GM23338 (cell line): ENCODE data around the gene GRIK4. TPM values are rescaled to one million over a fixed set of nuclear protein-coding genes. Genes with fewer than 3 reads are reported as not detected.

Source experiments
- ATAC-seq: fragments of 200-7000 bp; cut with Tn5 transposase; 3 replicates; pipeline ENCODE4 v1.9.1; 2020
- DNase-seq: peaks from one replicate; pipeline ENCODE4 v3.0.0-alpha.2; 2015; ENCODE audit warnings: low spot score
- H2AFZ ChIP-seq: fragments of 200-600 bp; sonication (generic); 2 replicates; pipeline ENCODE4 v1.8.0; 2016; ENCODE audit warnings: antibody characterized with exemption, mild to moderate bottlenecking, moderate library complexity
- H3F3A ChIP-seq: fragments of 200-600 bp; sonication (generic); replicated peaks from 2 replicates; pipeline ENCODE4 v1.8.0; 2017; ENCODE audit warnings: antibody characterized with exemption, mixed run types, low read depth
- H3K27ac ChIP-seq: fragments of 200-600 bp; sonication (generic); 2 replicates; pipeline ENCODE4 v1.6.1; 2016; ENCODE audit warnings: low read depth
- H3K27me3 ChIP-seq: fragments of 200-600 bp; sonication (generic); 2 replicates; pipeline ENCODE4 v1.8.0; 2016; ENCODE audit warnings: mild to moderate bottlenecking, mixed run types, moderate library complexity; ENCODE audit not compliant: insufficient read depth
- H3K36me3 ChIP-seq: fragments of 200-600 bp; sonication (generic); 2 replicates; pipeline ENCODE4 v1.8.0; 2016; ENCODE audit warnings: mild to moderate bottlenecking; ENCODE audit not compliant: insufficient read depth
- H3K4me1 ChIP-seq: fragments of 200-600 bp; sonication (generic); 2 replicates; pipeline ENCODE4 v1.8.0; 2016; ENCODE audit warnings: mild to moderate bottlenecking, moderate library complexity; ENCODE audit not compliant: insufficient read depth
- H3K4me2 ChIP-seq: fragments of 200-600 bp; sonication (generic); 2 replicates; pipeline ENCODE4 v1.7.1; 2017; ENCODE audit warnings: mixed run types
- H3K4me3 ChIP-seq: fragments of 200-600 bp; sonication (generic); 2 replicates; pipeline ENCODE4 v1.6.1; 2016; ENCODE audit warnings: mixed run types
- H3K79me2 ChIP-seq: fragments of 200-600 bp; sonication (generic); replicated peaks from 2 replicates; pipeline ENCODE4 v1.8.0; 2017; ENCODE audit warnings: mild to moderate bottlenecking; ENCODE audit not compliant: insufficient read depth
- H3K9me2 ChIP-seq: fragments of 200-600 bp; sonication (generic); 2 replicates; pipeline ENCODE4 v1.8.0; 2017; ENCODE audit not compliant: insufficient read depth
- H4K20me1 ChIP-seq: fragments of 200-600 bp; sonication (generic); replicated peaks from 2 replicates; pipeline ENCODE4 v1.8.0; 2017; ENCODE audit warnings: mild to moderate bottlenecking; ENCODE audit not compliant: insufficient read depth
- H3K27ac Mint-ChIP-seq: 2 replicates; pipeline ENCODE4 v1.8.0; 2020; ENCODE audit warnings: inconsistent platforms, mild to moderate bottlenecking, moderate library complexity, mixed read lengths
- H3K27me3 Mint-ChIP-seq: 3 replicates; pipeline ENCODE4 v1.8.0; 2022; ENCODE audit warnings: low read depth, mild to moderate bottlenecking, moderate library complexity, mixed read lengths, inconsistent platforms; ENCODE audit not compliant: insufficient read depth, poor library complexity
- H3K36me3 Mint-ChIP-seq: 3 replicates; pipeline ENCODE4 v1.8.0; 2021; ENCODE audit warnings: low read depth, mild to moderate bottlenecking, inconsistent platforms, moderate library complexity, mixed read lengths
- H3K4me1 Mint-ChIP-seq: 3 replicates; pipeline ENCODE4 v1.8.0; 2020; ENCODE audit warnings: mild to moderate bottlenecking, inconsistent platforms, mixed read lengths
- H3K4me3 Mint-ChIP-seq: 3 replicates; pipeline ENCODE4 v1.8.0; 2021; ENCODE audit warnings: moderate library complexity, mild to moderate bottlenecking, inconsistent platforms, mixed read lengths
- H3K9me3 Mint-ChIP-seq: 3 replicates; pipeline ENCODE4 v1.8.0; 2020; ENCODE audit warnings: moderate library complexity, mild to moderate bottlenecking, inconsistent platforms, mixed read lengths
- CTCF ChIP-seq, 2 experiments: fragments of 200-600 bp in 1 of 2; sonication (generic) in 1 of 2; conservative IDR thresholded peaks; 2 replicates each; pipeline versions ENCODE4 v1.5.1 to v1.6.1; 2016 to 2017; ENCODE audit warnings: antibody characterized with exemption in 2 of 2, low read depth in 2 of 2, mild to moderate bottlenecking in 2 of 2, moderate library complexity in 1 of 2
- EZH2 ChIP-seq: fragments of 200-600 bp; sonication (generic); IDR thresholded peaks from one replicate; pipeline ENCODE4 v1.8.0; 2017; ENCODE audit warnings: antibody characterized with exemption, mild to moderate bottlenecking, low read depth; ENCODE audit not compliant: unreplicated experiment
- EZH2phosphoT487 ChIP-seq: fragments of 200-600 bp; sonication (generic); IDR thresholded peaks from one replicate; pipeline ENCODE4 v1.8.1; 2018; ENCODE audit warnings: antibody characterized with exemption; ENCODE audit not compliant: unreplicated experiment
- JUNB ChIP-seq: IDR thresholded peaks from one replicate; pipeline ENCODE4 v1.6.1; 2016; ENCODE audit warnings: antibody characterized with exemption; ENCODE audit not compliant: unreplicated experiment
- STAT1 ChIP-seq: IDR thresholded peaks from one replicate; pipeline ENCODE4 v1.6.1; 2016; ENCODE audit warnings: antibody characterized with exemption; ENCODE audit not compliant: unreplicated experiment
- ZNF114 ChIP-seq: fragments of 250-450 bp; sonication (Bioruptor Pico); IDR thresholded peaks from 2 replicates; pipeline ENCODE4 v1.5.0; 2020; ENCODE audit warnings: mild to moderate bottlenecking, moderate library complexity
- ZNF331 ChIP-seq: fragments of 250-450 bp; sonication (Bioruptor Pico); IDR thresholded peaks from 2 replicates; pipeline ENCODE4 v1.5.0; 2020; ENCODE audit warnings: low read depth, mild to moderate bottlenecking, moderate library complexity
- ZNF462 ChIP-seq: fragments of 250-450 bp; sonication (Bioruptor Pico); IDR thresholded peaks from 2 replicates; pipeline ENCODE4 v1.5.0; 2020; ENCODE audit warnings: mild to moderate bottlenecking, moderate library complexity
- polyA plus RNA-seq: library from polyadenylated mRNA; unstranded; fragments of >200 nt; fragmentation: Nextera tagmentation; extraction: Ambion mirVana; gene quantifications from 2 replicates; pipeline ENCODE4 v1.2.1, GENCODE V29; 2016
- total RNA-seq: library from RNA; depleted of rRNA; stranded (reverse); fragments of >200 nt; shearing (Covaris generic); gene quantifications from 2 replicates; pipeline ENCODE4 v1.2.3, GENCODE V29; 2014

The GRIK4 gene
- total and polyA plus RNA-seq, 2 experiments from 2014 or later: 0.63 to 2.2 TPM

GRCh38 chr11:120610111-120610510 is 98.6 kb downstream of the GRIK4 start (continued):
- TF ChIP-seq ZNF462 (CRISPR knock-in tag) (no peak), STAT1 (no peak), EZH2 (no peak), ZNF331 (CRISPR knock-in tag) (no peak), JUNB (no peak), ZNF114 (CRISPR knock-in tag) (no peak)

- H3K4me2 ChIP-seq: no peak overlapping the region
- Mint-ChIP-seq H3K27ac (no peak overlapping the region), H3K4me1 (peaks cover 57% of the 10 kb centered on the region), H3K27me3 (peaks cover 12% of the 10 kb centered on the region), H3K4me3 (no peak overlapping the region; the same call in 2 of the 3 replicates), H3K36me3 (peaks cover 5% of the 10 kb centered on the region; the same call in 2 of the 3 replicates), H3K9me3 (peaks cover 6% of the 10 kb centered on the region)
- H3K4me1 ChIP-seq: peaks cover 36% of the 10 kb centered on the region
- no peak for TF ChIP-seq ZNF114 (CRISPR knock-in tag)
- no peak for TF ChIP-seq ZNF462 (CRISPR knock-in tag)
- 0 out of 4 replicates have a peak, but pooled peaks of 1 of the 2 experiments have one; percentile 9 for TF ChIP-seq CTCF (conservative IDR thresholded peaks at IDR 0.05; ENCODE audit: low read depth in 2 of 2)
- TF ChIP-seq EZH2phosphoT487: no peak
- no peak overlapping the region for H2AFZ ChIP-seq
- no peak overlapping the region for H3K27ac ChIP-seq
- ATAC-seq (no peak; the same call in 2 of the 3 replicates), DNase-seq (peak; percentile 52)
- H3K27me3 ChIP-seq: no peaks in the 10 kb centered on the region
- H3K79me2 ChIP-seq: no peaks in the 10 kb centered on the region
- no peak overlapping the region for H3K4me3 ChIP-seq
- H3F3A ChIP-seq: no peaks in the 10 kb centered on the region
- H3K36me3 ChIP-seq: no peaks in the 10 kb centered on the region
- no peaks in the 10 kb centered on the region; the same call in 1 of the 2 replicates for H4K20me1 ChIP-seq
- no peaks in the 10 kb centered on the region for H3K9me2 ChIP-seq
Observed at GRCh38 chr11:120611581-120611980, 100.0 kb downstream of the GRIK4 start.
